HepG2 (cell line): ENCODE measurements around the gene ODC1. TPM values are rescaled to one million over a fixed set of nuclear protein-coding genes. Genes with fewer than 3 reads are reported as not detected.

Experiments
- ATAC-seq: fragments of 200-7000 bp; cut with Tn5 transposase; 3 replicates; pipeline ENCODE4 v1.9.1; 2020; ENCODE audit warnings: mild to moderate bottlenecking, moderate library complexity
- BruUV-seq: library from RNA; stranded (reverse); fragments of 400-500 nt; replicated peaks from 2 replicates; lab custom pipeline; 2021; lab: Mats Ljungman, UMichigan
- CTCF ChIA-PET: fragments of 300-600 bp; formaldehyde crosslinking; extraction: SDS; loops from one replicate; lab custom pipeline; 2021; ENCODE audit warnings: low total read pairs, inconsistent platforms, low intra/inter-chr PET ratio; lab: Yijun Ruan, JAX
- POLR2A ChIA-PET: fragments of 350-600 bp; sonication (Branson Sonifier 250); formaldehyde crosslinking; loops from one replicate; lab custom pipeline; 2020; ENCODE audit warnings: antibody characterized with exemption, inconsistent platforms; lab: Yijun Ruan, JAX
- DNase-seq: peaks from one replicate; pipeline ENCODE4 v3.0.0-alpha.2; 2015; ENCODE audit warnings: low spot score
- FAIRE-seq: peaks from 3 replicates; lab custom pipeline; 2011; peaks lifted over from hg19 to GRCh38; lab: Jason Lieb, UNC
- H2AFZ ChIP-seq: one replicate; pipeline ENCODE4 v1.6.1; 2011; ENCODE audit warnings: low read length, inconsistent platforms
- H3K27ac ChIP-seq: fragments of 300-600 bp; 3 replicates; pipeline ENCODE4 v1.8.0; 2011; ENCODE audit warnings: mixed run types, mild to moderate bottlenecking, mixed read lengths, low read length, inconsistent platforms; ENCODE audit not compliant: insufficient read depth; ENCODE audit errors: extremely low read length
- H3K27me3 ChIP-seq, 2 experiments: fragments of 200-600 bp in 1 of 2; 2 replicates in 1 of 2; 3 replicates in 1 of 2; pipeline versions ENCODE4 v1.6.0 to v1.8.0; 2011; ENCODE audit warnings: low read length in 2 of 2, mild to moderate bottlenecking in 2 of 2, moderate library complexity in 2 of 2, inconsistent platforms in 1 of 2; ENCODE audit not compliant: insufficient read depth in 2 of 2, control insufficient read depth in 1 of 2
- H3K36me3 ChIP-seq, 2 experiments: fragments of 200-600 bp in 1 of 2; replicated peaks in 1 of 2; 2 replicates in 1 of 2; 3 replicates in 1 of 2; pipeline versions ENCODE4 v1.5.1 to v1.8.0; 2011; ENCODE audit warnings: low read length in 2 of 2, inconsistent platforms in 1 of 2; ENCODE audit not compliant: insufficient read depth in 2 of 2, control insufficient read depth in 1 of 2
- H3K4me1 ChIP-seq: 2 replicates; pipeline ENCODE4 v1.5.1; 2012; ENCODE audit warnings: low read length, inconsistent platforms; ENCODE audit not compliant: insufficient read depth
- H3K4me2 ChIP-seq: 2 replicates; pipeline ENCODE4 v1.6.0; 2011; ENCODE audit warnings: low read depth, low read length, inconsistent platforms
- H3K4me3 ChIP-seq, 3 experiments: fragments of 200-600 bp in 1 of 3; sonication (generic), shearing (Covaris generic) in 1 of 3; replicated peaks in 1 of 3; 2 replicates each; pipeline ENCODE4 v1.5.1; 2011 to 2016; ENCODE audit warnings: low read length in 3 of 3, inconsistent platforms in 2 of 3, low read depth in 2 of 3, mild to moderate bottlenecking in 2 of 3, control low read depth in 1 of 3, mixed read lengths in 1 of 3; ENCODE audit not compliant: insufficient read depth in 1 of 3
- H3K79me2 ChIP-seq: one replicate; pipeline ENCODE4 v1.6.1; 2011; ENCODE audit warnings: low read length, inconsistent platforms; ENCODE audit not compliant: insufficient read depth
- H3K9ac ChIP-seq: 2 replicates; pipeline ENCODE4 v1.6.0; 2011; ENCODE audit warnings: mild to moderate bottlenecking, low read depth, low read length, inconsistent platforms; ENCODE audit not compliant: insufficient read depth
- H3K9me3 ChIP-seq: 2 replicates; pipeline ENCODE4 v1.5.1; 2012; ENCODE audit warnings: mild to moderate bottlenecking, low read length
- H4K20me1 ChIP-seq: 2 replicates; pipeline ENCODE4 v1.6.0; 2011; ENCODE audit warnings: inconsistent platforms, mild to moderate bottlenecking, low read length, moderate library complexity; ENCODE audit not compliant: insufficient read depth
- BRF2 ChIP-seq: sonication (generic); formaldehyde crosslinking; IDR thresholded peaks from 2 replicates; pipeline ENCODE4 v1.8.1; 2022; ENCODE audit warnings: mild to moderate bottlenecking, missing genetic modification reagents
- CHCHD3 ChIP-seq: sonication (generic); formaldehyde crosslinking; IDR thresholded peaks from 2 replicates; pipeline ENCODE4 v1.8.0; 2022; ENCODE audit warnings: mild to moderate bottlenecking, missing genetic modification reagents, moderate library complexity
- E2F1 ChIP-seq: sonication (generic); formaldehyde crosslinking; IDR thresholded peaks from 2 replicates; pipeline ENCODE4 v1.5.0; 2020; ENCODE audit warnings: missing genetic modification reagents
- KAT7 ChIP-seq: IDR thresholded peaks from 2 replicates; pipeline ENCODE4 v1.6.1; 2018; ENCODE audit warnings: borderline replicate concordance, missing compliant biosample characterization
- MIER3 ChIP-seq: IDR thresholded peaks from 2 replicates; pipeline ENCODE4 v1.6.1; 2016; ENCODE audit warnings: missing compliant biosample characterization, borderline replicate concordance
- NR2F6 ChIP-seq, 2 experiments: IDR thresholded peaks; 2 replicates each; pipeline ENCODE4 v1.6.1; 2016; ENCODE audit warnings: antibody characterized with exemption in 1 of 2, mild to moderate bottlenecking in 1 of 2
- ZNF292 ChIP-seq: sonication (generic); formaldehyde crosslinking; IDR thresholded peaks from 2 replicates; pipeline ENCODE4 v1.8.1; 2022; ENCODE audit warnings: mild to moderate bottlenecking, low read depth, missing genetic modification reagents, borderline replicate concordance
- ZNF598 ChIP-seq: sonication (generic); formaldehyde crosslinking; IDR thresholded peaks from 2 replicates; pipeline ENCODE4 v1.5.1; 2020; ENCODE audit warnings: mild to moderate bottlenecking, missing genetic modification reagents, borderline replicate concordance
- ZNF670 ChIP-seq: sonication (generic); formaldehyde crosslinking; IDR thresholded peaks from 2 replicates; pipeline ENCODE4 v1.8.0; 2022; ENCODE audit warnings: mild to moderate bottlenecking, missing genetic modification reagents, borderline replicate concordance
- WGBS: methylation state at CpG from one replicate; pipeline ENCODE4 v1.1.6; 2017; ENCODE audit warnings: low lambda C conversion rate; 5-methylcytosine and 5-hydroxymethylcytosine counted together
- in situ Hi-C: cut with HindIII; loops from 2 replicates; pipeline ENCODE4 v1.10.0; 2017; ENCODE audit warnings: low pct_unique_long_range_greater_than_20kb; ENCODE audit not compliant: extremely low pct_ligation_motif_present
- intact Hi-C: fragments of 100-400 bp; cut with micrococcal nuclease; formaldehyde crosslinking; loops from one replicate; pipeline ENCODE4 v1.10.0; 2022; ENCODE audit not compliant: unreplicated experiment
- polyA plus RNA-seq, 8 experiments: library from polyadenylated mRNA; depleted of rRNA in 3 of 8; stranded (reverse) in 7 of 8; unstranded in 1 of 8; fragments of >200 nt; fragmentation: Illumina TruSeq in 4 of 8; extraction: Trizol in 4 of 8; gene quantifications; 2 replicates each; pipeline versions ENCODE4 v1.2.1 to v1.2.3, GENCODE V29; 2011 to 2016; ENCODE audit warnings: low read depth in 4 of 8, missing spikeins in 1 of 8, mixed read lengths in 1 of 8; ENCODE audit not compliant: insufficient read depth in 1 of 8
- total RNA-seq, 5 experiments: library from RNA; depleted of rRNA; stranded (reverse); fragments of >200 nt; fragmentation: Illumina TruSeq; extraction: Trizol; gene quantifications; 2 replicates each; pipeline ENCODE4 v1.2.3, GENCODE V29; 2016; ENCODE audit warnings: low read depth in 1 of 5
- TF ChIP-seq, protein P1 (sequence below): fragments of 450-650 bp; IDR thresholded peaks from 2 replicates; pipeline ENCODE4 v1.6.1; 2017

Gene ODC1
- total and polyA plus RNA-seq, 2 of the 13 experiments (the other 11 are each of a cell fraction or from before 2014, with no cell fraction given) = 142 to 371 TPM

- in situ Hi-C loops = no loop called here
- BruUV-seq = no TSS peak
- no peaks in the 10 kb centered on the region for H3K9me3 ChIP-seq
- no peaks in the 10 kb centered on the region for H3K4me1 ChIP-seq
- ChIA-PET CTCF (no interaction called here), POLR2A (no interaction called here)
- H3K4me3 ChIP-seq = no peak overlapping the region
- H3K4me2 ChIP-seq = no peak overlapping the region
- no peak overlapping the region for H3K27ac ChIP-seq
- H3K27me3 ChIP-seq = no peaks in the 10 kb centered on the region
- intact Hi-C loops = no loop called here
- ATAC-seq (no peak), FAIRE-seq (no peak), DNase-seq (no peak)
- H4K20me1 ChIP-seq = no peaks in the 10 kb centered on the region; the same call in 1 of the 2 replicates
- H3K79me2 ChIP-seq = no peaks in the 10 kb centered on the region
- WGBS = 93% methylated on average over 10 of the region's 10 CpGs
- peaks cover 2 to 14% of the 10 kb centered on the region in 2 experiments; a peak in 4 of 5 replicates for H3K36me3 ChIP-seq
- H2AFZ ChIP-seq = no peak overlapping the region
- TF ChIP-seq MIER3 (CRISPR knock-in tag) (no peak), NR2F6 (IDR thresholded peaks at IDR 0.05) (no peak), NR2F6 (CRISPR knock-in tag; IDR thresholded peaks at IDR 0.05) (no peak), ZNF598 (CRISPR knock-in tag) (no peak), E2F1 (no peak), CHCHD3 (CRISPR knock-in tag) (no peak), KAT7 (CRISPR knock-in tag) (no peak), BRF2 (no peak), ZNF292 (CRISPR knock-in tag) (no peak), ZNF670 (no peak)
- TF ChIP-seq, protein P1, sequence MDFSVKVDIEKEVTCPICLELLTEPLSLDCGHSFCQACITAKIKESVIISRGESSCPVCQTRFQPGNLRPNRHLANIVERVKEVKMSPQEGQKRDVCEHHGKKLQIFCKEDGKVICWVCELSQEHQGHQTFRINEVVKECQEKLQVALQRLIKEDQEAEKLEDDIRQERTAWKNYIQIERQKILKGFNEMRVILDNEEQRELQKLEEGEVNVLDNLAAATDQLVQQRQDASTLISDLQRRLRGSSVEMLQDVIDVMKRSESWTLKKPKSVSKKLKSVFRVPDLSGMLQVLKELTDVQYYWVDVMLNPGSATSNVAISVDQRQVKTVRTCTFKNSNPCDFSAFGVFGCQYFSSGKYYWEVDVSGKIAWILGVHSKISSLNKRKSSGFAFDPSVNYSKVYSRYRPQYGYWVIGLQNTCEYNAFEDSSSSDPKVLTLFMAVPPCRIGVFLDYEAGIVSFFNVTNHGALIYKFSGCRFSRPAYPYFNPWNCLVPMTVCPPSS = no peak
- no peak overlapping the region for H3K9ac ChIP-seq
Observed at GRCh38 chr2:10414591-10414990, 33.5 kb downstream of the ODC1 start.
